ENCODE results near the gene JARID2.

DNA sequence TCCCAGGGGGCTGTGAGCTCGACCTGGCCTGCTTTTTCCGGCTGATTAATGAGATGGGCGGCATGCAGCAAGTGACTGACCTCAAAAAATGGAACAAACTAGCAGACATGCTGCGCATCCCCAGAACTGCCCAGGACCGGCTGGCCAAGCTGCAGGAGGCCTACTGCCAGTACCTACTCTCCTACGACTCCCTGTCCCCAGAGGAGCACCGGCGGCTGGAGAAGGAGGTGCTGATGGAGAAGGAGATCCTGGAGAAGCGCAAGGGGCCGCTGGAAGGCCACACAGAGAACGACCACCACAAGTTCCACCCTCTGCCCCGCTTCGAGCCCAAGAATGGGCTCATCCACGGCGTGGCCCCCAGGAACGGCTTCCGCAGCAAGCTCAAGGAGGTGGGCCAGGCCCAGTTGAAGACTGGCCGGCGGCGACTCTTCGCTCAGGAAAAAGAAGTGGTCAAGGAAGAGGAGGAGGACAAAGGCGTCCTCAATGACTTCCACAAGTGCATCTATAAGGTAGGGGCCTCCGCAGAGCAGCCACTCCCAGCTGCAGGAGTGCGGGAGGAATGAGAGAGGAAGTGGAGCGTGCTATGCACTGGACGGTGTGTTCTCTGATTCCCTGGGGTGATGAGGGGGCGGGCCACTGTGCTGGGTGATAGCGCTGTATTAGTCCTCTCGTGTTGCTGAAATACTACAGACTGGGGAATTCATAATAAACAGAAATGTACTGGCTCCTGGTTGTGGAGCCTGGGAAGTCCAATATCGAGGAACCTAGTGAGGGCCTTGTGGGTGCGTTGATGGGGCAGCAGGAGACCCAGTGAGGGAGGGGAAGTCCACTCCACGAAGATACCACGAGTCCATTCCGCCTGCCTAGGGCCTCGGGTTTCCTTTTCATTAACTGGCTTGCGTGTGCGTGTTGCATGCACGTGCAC lies 255.3 kb downstream of the JARID2 start:
- TF ChIP-seq, protein P1, sequence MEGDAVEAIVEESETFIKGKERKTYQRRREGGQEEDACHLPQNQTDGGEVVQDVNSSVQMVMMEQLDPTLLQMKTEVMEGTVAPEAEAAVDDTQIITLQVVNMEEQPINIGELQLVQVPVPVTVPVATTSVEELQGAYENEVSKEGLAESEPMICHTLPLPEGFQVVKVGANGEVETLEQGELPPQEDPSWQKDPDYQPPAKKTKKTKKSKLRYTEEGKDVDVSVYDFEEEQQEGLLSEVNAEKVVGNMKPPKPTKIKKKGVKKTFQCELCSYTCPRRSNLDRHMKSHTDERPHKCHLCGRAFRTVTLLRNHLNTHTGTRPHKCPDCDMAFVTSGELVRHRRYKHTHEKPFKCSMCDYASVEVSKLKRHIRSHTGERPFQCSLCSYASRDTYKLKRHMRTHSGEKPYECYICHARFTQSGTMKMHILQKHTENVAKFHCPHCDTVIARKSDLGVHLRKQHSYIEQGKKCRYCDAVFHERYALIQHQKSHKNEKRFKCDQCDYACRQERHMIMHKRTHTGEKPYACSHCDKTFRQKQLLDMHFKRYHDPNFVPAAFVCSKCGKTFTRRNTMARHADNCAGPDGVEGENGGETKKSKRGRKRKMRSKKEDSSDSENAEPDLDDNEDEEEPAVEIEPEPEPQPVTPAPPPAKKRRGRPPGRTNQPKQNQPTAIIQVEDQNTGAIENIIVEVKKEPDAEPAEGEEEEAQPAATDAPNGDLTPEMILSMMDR (IDR thresholded peaks at IDR 0.05; ENCODE audit: insufficient read depth, low read length, poor library complexity, severe bottlenecking) = no peak
- TF ChIP-seq EZH2phosphoT487 (conservative IDR thresholded peaks at IDR 0.05; ENCODE audit: low read length) = no peak

All from SU-DHL-6 (cell line).